ENCODE results near the gene RELN.
"Not testable (repeated sequence)": the region's sequence is repeated elsewhere in the genome, so short reads cannot be mapped to it uniquely, and the experiment has no call there.

Gene RELN

GRCh38 chr7:103902917-103903316, 86.5 kb downstream of the RELN start:
- H3K23ac ChIP-seq (ENCODE audit: low read length) = no peak overlapping the region
- no peaks in the 10 kb centered on the region for H3K27me3 ChIP-seq (ENCODE audit: insufficient read depth, low read length, poor library complexity)
- no peak overlapping the region for H4K5ac ChIP-seq (ENCODE audit: low read length)
- no peak overlapping the region for H3K27ac ChIP-seq (ENCODE audit: low read depth, low read length)
- no peak overlapping the region for H2BK15ac ChIP-seq (replicated peaks; ENCODE audit: low read depth)
- H3K9ac ChIP-seq (ENCODE audit: low read length) = no peak overlapping the region
- H3K4me1 ChIP-seq (ENCODE audit: control insufficient read depth, low read depth, low read length) = no peaks in the 10 kb centered on the region
- H4K8ac ChIP-seq (ENCODE audit: low read depth, low read length) = no peak overlapping the region
- no peak overlapping the region for H2AK5ac ChIP-seq (ENCODE audit: low read length)
- H2BK5ac ChIP-seq (ENCODE audit: low read length) = no peak overlapping the region
- no peak overlapping the region for H3K4me2 ChIP-seq (ENCODE audit: low read length)
- H2BK120ac ChIP-seq (ENCODE audit: low read depth, low read length) = no peak overlapping the region
- no CpG with 5 or more reads among the region's 3 CpGs for WGBS (ENCODE audit: extremely low coverage, insufficient coverage, low lambda C conversion rate)
- no peak overlapping the region for H3K56ac ChIP-seq (ENCODE audit: low read length)
- H3K18ac ChIP-seq (ENCODE audit: low read length) = no peak overlapping the region
- no peak for DNase-seq
- H3K79me1 ChIP-seq (ENCODE audit: low read length) = no peaks in the 10 kb centered on the region
- H3K79me2 ChIP-seq (ENCODE audit: control insufficient read depth, insufficient read depth, low read length) = no peaks in the 10 kb centered on the region
- H3K36me3 ChIP-seq (ENCODE audit: control insufficient read depth, insufficient read depth, low read length) = no peaks in the 10 kb centered on the region
- H3K4ac ChIP-seq (ENCODE audit: low read depth, low read length) = no peak overlapping the region
- no peak overlapping the region for H3K4me3 ChIP-seq (ENCODE audit: low read length)

GRCh38 chr7:103896826-103897225, 92.6 kb downstream of the RELN start:
- H3K79me2 ChIP-seq (ENCODE audit: control insufficient read depth, insufficient read depth, low read length) = not testable (repeated sequence)

GRCh38 chr7:103894656-103895596, 94.5 kb downstream of the RELN start:
- no peak overlapping the region for H2BK5ac ChIP-seq (ENCODE audit: low read length)
- H3K4ac ChIP-seq (ENCODE audit: low read depth, low read length) = no peak overlapping the region
- H4K8ac ChIP-seq (ENCODE audit: low read depth, low read length) = no peak overlapping the region
- no peak overlapping the region for H3K27ac ChIP-seq (ENCODE audit: low read depth, low read length)
- no peak overlapping the region for H3K23ac ChIP-seq (ENCODE audit: low read length)
- H3K4me2 ChIP-seq (ENCODE audit: low read length) = no peak overlapping the region
- H2BK15ac ChIP-seq (replicated peaks; ENCODE audit: low read depth) = no peak overlapping the region
- DNase-seq = peak; percentile 19
- no peaks in the 10 kb centered on the region for H3K36me3 ChIP-seq (ENCODE audit: control insufficient read depth, insufficient read depth, low read length)
- no peaks in the 10 kb centered on the region for H3K4me1 ChIP-seq (ENCODE audit: control insufficient read depth, low read depth, low read length)
- H3K18ac ChIP-seq (ENCODE audit: low read length) = no peak overlapping the region
- no peaks in the 10 kb centered on the region for H3K79me1 ChIP-seq (ENCODE audit: low read length)
- H2BK120ac ChIP-seq (ENCODE audit: low read depth, low read length) = no peak overlapping the region
- no CpG with 5 or more reads among the region's 10 CpGs for WGBS (ENCODE audit: extremely low coverage, insufficient coverage, low lambda C conversion rate)
- H3K9ac ChIP-seq (ENCODE audit: low read length) = no peak overlapping the region
- no peak overlapping the region for H2AK5ac ChIP-seq (ENCODE audit: low read length)
- no peak overlapping the region for H3K4me3 ChIP-seq (ENCODE audit: low read length)
- no peaks in the 10 kb centered on the region for H3K27me3 ChIP-seq (ENCODE audit: insufficient read depth, low read length, poor library complexity)
- H4K5ac ChIP-seq (ENCODE audit: low read length) = no peak overlapping the region
- no peak overlapping the region for H3K56ac ChIP-seq (ENCODE audit: low read length)
- no peaks in the 10 kb centered on the region for H3K79me2 ChIP-seq (ENCODE audit: control insufficient read depth, insufficient read depth, low read length)

More at GRCh38 chr7:103896826-103897225, 92.6 kb downstream of the RELN start:
- H3K4me3 ChIP-seq (ENCODE audit: low read length); H3K27me3 ChIP-seq (ENCODE audit: insufficient read depth, low read length, poor library complexity); H3K4ac ChIP-seq (ENCODE audit: low read depth, low read length); H2BK120ac ChIP-seq (ENCODE audit: low read depth, low read length); H2BK15ac ChIP-seq (replicated peaks; ENCODE audit: low read depth); H3K4me2 ChIP-seq (ENCODE audit: low read length); H2AK5ac ChIP-seq (ENCODE audit: low read length); H3K27ac ChIP-seq (ENCODE audit: low read depth, low read length); H3K36me3 ChIP-seq (ENCODE audit: control insufficient read depth, insufficient read depth, low read length); H4K5ac ChIP-seq (ENCODE audit: low read length); H2BK5ac ChIP-seq (ENCODE audit: low read length); H3K18ac ChIP-seq (ENCODE audit: low read length); H3K56ac ChIP-seq (ENCODE audit: low read length); H3K9ac ChIP-seq (ENCODE audit: low read length); H3K4me1 ChIP-seq (ENCODE audit: control insufficient read depth, low read depth, low read length); H3K79me1 ChIP-seq (ENCODE audit: low read length); H3K23ac ChIP-seq (ENCODE audit: low read length); DNase-seq: not testable (repeated sequence)
- WGBS (ENCODE audit: extremely low coverage, insufficient coverage, low lambda C conversion rate) = no CpG with 5 or more reads among the region's 4 CpGs
- H4K8ac ChIP-seq (ENCODE audit: low read depth, low read length) = peak overlapping the region; percentile 28

- H3K9ac ChIP-seq (ENCODE audit: low read length) = no peak overlapping the region
- no peak overlapping the region for H2AK5ac ChIP-seq (ENCODE audit: low read length)
- no peak overlapping the region for H4K5ac ChIP-seq (ENCODE audit: low read length)
- no peaks in the 10 kb centered on the region for H3K79me2 ChIP-seq (ENCODE audit: control insufficient read depth, insufficient read depth, low read length)
- no peak overlapping the region for H2BK5ac ChIP-seq (ENCODE audit: low read length)
- H3K4ac ChIP-seq (ENCODE audit: low read depth, low read length) = no peak overlapping the region
- no peak overlapping the region for H3K4me3 ChIP-seq (ENCODE audit: low read length)
- no peak overlapping the region for H3K27ac ChIP-seq (ENCODE audit: low read depth, low read length)
- no peak overlapping the region for H3K56ac ChIP-seq (ENCODE audit: low read length)
- no peak overlapping the region for H2BK120ac ChIP-seq (ENCODE audit: low read depth, low read length)
- no peak for DNase-seq
- H3K18ac ChIP-seq (ENCODE audit: low read length) = no peak overlapping the region
- no peaks in the 10 kb centered on the region for H3K4me1 ChIP-seq (ENCODE audit: control insufficient read depth, low read depth, low read length)
- no peaks in the 10 kb centered on the region for H3K36me3 ChIP-seq (ENCODE audit: control insufficient read depth, insufficient read depth, low read length)
- no peak overlapping the region for H2BK15ac ChIP-seq (replicated peaks; ENCODE audit: low read depth)
- H3K23ac ChIP-seq (ENCODE audit: low read length) = no peak overlapping the region
- H4K8ac ChIP-seq (ENCODE audit: low read depth, low read length) = no peak overlapping the region
- H3K27me3 ChIP-seq (ENCODE audit: insufficient read depth, low read length, poor library complexity) = no peaks in the 10 kb centered on the region
- WGBS (ENCODE audit: extremely low coverage, insufficient coverage, low lambda C conversion rate) = no CpG with 5 or more reads among the region's 2 CpGs
- H3K79me1 ChIP-seq (ENCODE audit: low read length) = no peaks in the 10 kb centered on the region
- H3K4me2 ChIP-seq (ENCODE audit: low read length) = no peak overlapping the region
Measured at GRCh38 chr7:103893350-103893749, 96.1 kb downstream of the RELN start.

GRCh38 chr7:103889451-103889850, 100.0 kb downstream of the RELN start:
- H3K4ac ChIP-seq (ENCODE audit: low read depth, low read length) = no peak overlapping the region
- H3K79me2 ChIP-seq (ENCODE audit: control insufficient read depth, insufficient read depth, low read length) = no peaks in the 10 kb centered on the region
- no peak overlapping the region for H2BK5ac ChIP-seq (ENCODE audit: low read length)
- H3K9ac ChIP-seq (ENCODE audit: low read length) = no peak overlapping the region
- H4K8ac ChIP-seq (ENCODE audit: low read depth, low read length) = no peak overlapping the region
- no peak overlapping the region for H3K4me3 ChIP-seq (ENCODE audit: low read length)
- no CpG with 5 or more reads among the region's 3 CpGs for WGBS (ENCODE audit: extremely low coverage, insufficient coverage, low lambda C conversion rate)
- H3K23ac ChIP-seq (ENCODE audit: low read length) = no peak overlapping the region
- no peak for DNase-seq
- no peak overlapping the region for H2BK120ac ChIP-seq (ENCODE audit: low read depth, low read length)
- H3K56ac ChIP-seq (ENCODE audit: low read length) = no peak overlapping the region
- no peak overlapping the region for H2AK5ac ChIP-seq (ENCODE audit: low read length)
- no peak overlapping the region for H2BK15ac ChIP-seq (replicated peaks; ENCODE audit: low read depth)
- no peak overlapping the region for H4K5ac ChIP-seq (ENCODE audit: low read length)
- no peak overlapping the region for H3K27ac ChIP-seq (ENCODE audit: low read depth, low read length)
- no peaks in the 10 kb centered on the region for H3K36me3 ChIP-seq (ENCODE audit: control insufficient read depth, insufficient read depth, low read length)
- no peaks in the 10 kb centered on the region for H3K27me3 ChIP-seq (ENCODE audit: insufficient read depth, low read length, poor library complexity)
- no peak overlapping the region for H3K4me2 ChIP-seq (ENCODE audit: low read length)
- H3K4me1 ChIP-seq (ENCODE audit: control insufficient read depth, low read depth, low read length) = no peaks in the 10 kb centered on the region
- no peaks in the 10 kb centered on the region for H3K79me1 ChIP-seq (ENCODE audit: low read length)
- no peak overlapping the region for H3K18ac ChIP-seq (ENCODE audit: low read length)
